Measurements from ENCODE around the gene RBFOX2.
"Not testable (repeated sequence)": the region's sequence is repeated elsewhere in the genome, so short reads cannot be mapped to it uniquely, and the experiment has no call there.

Gene RBFOX2

GRCh38 chr22:36008131-36008530, 20.5 kb downstream of the RBFOX2 start:
- DNase-seq, result no peak

GRCh38 chr22:36003972-36004674, 24.5 kb downstream of the RBFOX2 start:
- no peak for DNase-seq

GRCh38 chr22:36002718-36003260, 25.8 kb downstream of the RBFOX2 start:
- no peak for DNase-seq

GRCh38 chr22:36002084-36002483, 26.5 kb downstream of the RBFOX2 start:
- no peak for DNase-seq

GRCh38 chr22:35998748-35999147, 29.9 kb downstream of the RBFOX2 start:
- no peak for DNase-seq

GRCh38 chr22:35997438-35997837, 31.2 kb downstream of the RBFOX2 start:
- DNase-seq, result no peak

- DNase-seq, result no peak
Observed at GRCh38 chr22:35996596-35996995, 32.0 kb downstream of the RBFOX2 start.

GRCh38 chr22:35995772-35996171, 32.9 kb downstream of the RBFOX2 start:
- no peak for DNase-seq

GRCh38 chr22:35995348-35995747, 33.3 kb downstream of the RBFOX2 start:
- no peak for DNase-seq

GRCh38 chr22:35993727-35994126, 34.9 kb downstream of the RBFOX2 start:
- DNase-seq, result not testable (repeated sequence)

- no peak for DNase-seq
Observed at GRCh38 chr22:35993048-35993714, 35.4 kb downstream of the RBFOX2 start.

GRCh38 chr22:35991168-35991567, 37.5 kb downstream of the RBFOX2 start:
- DNase-seq, result no peak

- no peak for DNase-seq
Observed at GRCh38 chr22:35988030-35988429, 40.6 kb downstream of the RBFOX2 start.

- DNase-seq, result no peak
Observed at GRCh38 chr22:35987487-35987886, 41.1 kb downstream of the RBFOX2 start.

GRCh38 chr22:35986088-35986487, 42.5 kb downstream of the RBFOX2 start:
- DNase-seq, result no peak

GRCh38 chr22:35985371-35985770, 43.3 kb downstream of the RBFOX2 start:
- DNase-seq, result no peak

GRCh38 chr22:35984183-35985175, 44.1 kb downstream of the RBFOX2 start:
- no peak for DNase-seq

GRCh38 chr22:35981900-35982299, 46.7 kb downstream of the RBFOX2 start:
- no peak for DNase-seq

GRCh38 chr22:35978889-35979288, 49.7 kb downstream of the RBFOX2 start:
- DNase-seq, result no peak

- no peak for DNase-seq
Observed at GRCh38 chr22:35978201-35978600, 50.4 kb downstream of the RBFOX2 start.

GRCh38 chr22:35977136-35977535, 51.5 kb downstream of the RBFOX2 start:
- DNase-seq, result no peak

- DNase-seq, result no peak
Observed at GRCh38 chr22:35973388-35973787, 55.2 kb downstream of the RBFOX2 start.

GRCh38 chr22:35972559-35972958, 56.1 kb downstream of the RBFOX2 start:
- DNase-seq, result no peak
